Hepatocyte (in vitro differentiated cells): ENCODE data around the gene EPHB6. TPM values are rescaled to one million over a fixed set of nuclear protein-coding genes. Genes with fewer than 3 reads are reported as not detected.

Experiments
- DNase-seq: peaks from one replicate; pipeline ENCODE4 v3.0.0-alpha.2; 2016; ENCODE audit warnings: low spot score
- H2AFZ ChIP-seq: fragments of 200-600 bp; sonication (generic); 2 replicates; pipeline ENCODE4 v1.6.0; 2016; ENCODE audit warnings: antibody characterized with exemption, mild to moderate bottlenecking
- H3K27ac ChIP-seq: fragments of 200-600 bp; sonication (generic); 2 replicates; pipeline ENCODE4 v1.5.1; 2016; ENCODE audit warnings: mild to moderate bottlenecking
- H3K27me3 ChIP-seq: fragments of 200-600 bp; sonication (generic); 2 replicates; pipeline ENCODE4 v1.6.1; 2016
- H3K36me3 ChIP-seq: fragments of 200-600 bp; sonication (generic); replicated peaks from 2 replicates; pipeline ENCODE4 v1.5.1; 2016; ENCODE audit warnings: low read depth; ENCODE audit not compliant: insufficient read depth
- H3K4me1 ChIP-seq: fragments of 200-600 bp; sonication (generic); 2 replicates; pipeline ENCODE4 v1.5.1; 2016; ENCODE audit warnings: mild to moderate bottlenecking, moderate library complexity; ENCODE audit not compliant: insufficient read depth
- H3K4me2 ChIP-seq: fragments of 200-600 bp; sonication (generic); 2 replicates; pipeline ENCODE4 v1.6.0; 2016
- H3K4me3 ChIP-seq: fragments of 200-600 bp; sonication (generic); 2 replicates; pipeline ENCODE4 v1.5.1; 2016; ENCODE audit warnings: mild to moderate bottlenecking
- H3K79me2 ChIP-seq: fragments of 200-600 bp; sonication (generic); 2 replicates; pipeline ENCODE4 v1.6.0; 2017; ENCODE audit warnings: mild to moderate bottlenecking
- H3K9me2 ChIP-seq: fragments of 200-600 bp; sonication (generic); replicated peaks from 2 replicates; pipeline ENCODE4 v1.6.0; 2017; ENCODE audit warnings: mild to moderate bottlenecking; ENCODE audit not compliant: insufficient read depth
- H3K9me3 ChIP-seq: fragments of 200-600 bp; sonication (generic); 2 replicates; pipeline ENCODE4 v1.5.1; 2016; ENCODE audit warnings: low read depth, mild to moderate bottlenecking
- H4K20me1 ChIP-seq: fragments of 200-600 bp; sonication (generic); 2 replicates; pipeline ENCODE4 v1.6.0; 2016; ENCODE audit warnings: mild to moderate bottlenecking; ENCODE audit not compliant: insufficient read depth, poor library complexity, severe bottlenecking
- CTCF ChIP-seq: fragments of 200-600 bp; sonication (generic); IDR thresholded peaks from 2 replicates; pipeline ENCODE4 v1.5.1; 2016; ENCODE audit warnings: antibody characterized with exemption, mild to moderate bottlenecking; ENCODE audit not compliant: poor library complexity
- EZH2 ChIP-seq: fragments of 200-600 bp; sonication (generic); IDR thresholded peaks from 2 replicates; pipeline ENCODE4 v1.6.1; 2016; ENCODE audit warnings: antibody characterized with exemption, mild to moderate bottlenecking, borderline replicate concordance
- EZH2phosphoT487 ChIP-seq: fragments of 200-600 bp; sonication (generic); IDR thresholded peaks from one replicate; pipeline ENCODE4 v1.6.1; 2018; ENCODE audit warnings: antibody characterized with exemption, mild to moderate bottlenecking, low read depth, moderate library complexity; ENCODE audit not compliant: unreplicated experiment, severe bottlenecking
- WGBS: methylation state at CpG from one replicate; pipeline ENCODE4 v1.1.6; 2016; ENCODE audit warnings: low lambda C conversion rate; ENCODE audit errors: missing lambda C conversion rate; 5-methylcytosine and 5-hydroxymethylcytosine counted together
- polyA plus RNA-seq: library from polyadenylated mRNA; unstranded; fragments of >200 nt; fragmentation: Nextera tagmentation; extraction: Ambion mirVana; gene quantifications from 2 replicates; pipeline ENCODE4 v1.2.1, GENCODE V29; 2016
- total RNA-seq: library from RNA; depleted of rRNA; stranded (reverse); fragments of >200 nt; gene quantifications from 2 replicates; pipeline ENCODE4 v1.2.3, GENCODE V29; 2014

The EPHB6 gene
- total and polyA plus RNA-seq, 2 experiments from 2014 or later = 14.8 to 29.6 TPM

- H4K20me1 ChIP-seq = no peaks in the 10 kb centered on the region
Observed at GRCh38 chr7:142872106-142872675, 17.3 kb downstream of the EPHB6 start.

GRCh38 chr7:142873281-142873784 lies 18.5 kb downstream of the EPHB6 start:
- H3K27me3 ChIP-seq = no peaks in the 10 kb centered on the region
- no peaks in the 10 kb centered on the region for H3K4me1 ChIP-seq
- H3K27ac ChIP-seq = no peak overlapping the region
- no peak for DNase-seq
- no peaks in the 10 kb centered on the region for H4K20me1 ChIP-seq
- no peak overlapping the region for H3K4me2 ChIP-seq
- no peak overlapping the region for H2AFZ ChIP-seq
- TF ChIP-seq EZH2 (no peak), CTCF (peak; percentile 27), EZH2phosphoT487 (no peak)
- no peaks in the 10 kb centered on the region for H3K9me3 ChIP-seq
- H3K9me2 ChIP-seq = no peaks in the 10 kb centered on the region
- H3K36me3 ChIP-seq = no peaks in the 10 kb centered on the region
- H3K79me2 ChIP-seq = no peaks in the 10 kb centered on the region
- no peak overlapping the region for H3K4me3 ChIP-seq
- WGBS = 85% methylated on average over 11 of the region's 11 CpGs

More at GRCh38 chr7:142872106-142872675, 17.3 kb downstream of the EPHB6 start:
- Histone ChIP-seq H3K27ac (no peak overlapping the region), H3K27me3 (no peaks in the 10 kb centered on the region), H3K4me2 (no peak overlapping the region), H3K4me1 (no peaks in the 10 kb centered on the region), H3K9me3 (no peaks in the 10 kb centered on the region), H3K36me3 (no peaks in the 10 kb centered on the region), H2AFZ (no peak overlapping the region), H3K4me3 (no peak overlapping the region), H3K9me2 (no peaks in the 10 kb centered on the region), H3K79me2 (no peaks in the 10 kb centered on the region)
- no peak for DNase-seq
- 95% methylated on average over 14 of the region's 15 CpGs for WGBS
- TF ChIP-seq EZH2phosphoT487 = no peak
- no peak for TF ChIP-seq EZH2
- no peak for TF ChIP-seq CTCF

GRCh38 chr7:142873871-142874270 lies 19.0 kb downstream of the EPHB6 start:
- Histone ChIP-seq H3K79me2 (no peaks in the 10 kb centered on the region), H3K4me2 (no peak overlapping the region), H3K36me3 (no peaks in the 10 kb centered on the region), H3K27ac (no peak overlapping the region), H2AFZ (no peak overlapping the region), H4K20me1 (no peaks in the 10 kb centered on the region), H3K4me1 (no peaks in the 10 kb centered on the region), H3K27me3 (no peaks in the 10 kb centered on the region), H3K9me2 (no peaks in the 10 kb centered on the region), H3K9me3 (no peaks in the 10 kb centered on the region), H3K4me3 (no peak overlapping the region)
- 95% methylated on average over 5 of the region's 5 CpGs for WGBS
- no peak for TF ChIP-seq CTCF
- no peak for TF ChIP-seq EZH2phosphoT487
- TF ChIP-seq EZH2 = no peak
- DNase-seq = no peak
